ENCODE results near the gene APBB2.

- no peak for TF ChIP-seq SUZ12 (IDR thresholded peaks at IDR 0.05; ENCODE audit: extremely low read depth, insufficient read depth, insufficient read length)
- TF ChIP-seq YY1 (IDR thresholded peaks at IDR 0.05; ENCODE audit: insufficient read depth, insufficient read length) = no peak
- no peak for TF ChIP-seq ZNF274 (IDR thresholded peaks at IDR 0.05; ENCODE audit: low read depth, low read length)
Measured at GRCh38 chr4:40933272-40934053, 280.9 kb downstream of the APBB2 start.
